SU-DHL-6 (cell line): ENCODE data around the gene SERINC2.

ENCODE experiments used
- CTCF ChIP-seq: fragments of 200-600 bp; sonication (generic); IDR thresholded peaks from one replicate; pipeline ENCODE4 v1.5.1; 2017; ENCODE audit warnings: antibody characterized with exemption, mild to moderate bottlenecking, low read length, moderate library complexity; ENCODE audit not compliant: insufficient read depth, poor library complexity, severe bottlenecking
- EZH2phosphoT487 ChIP-seq: fragments of 200-600 bp; sonication (generic), shearing (Covaris generic); conservative IDR thresholded peaks from 2 replicates; pipeline ENCODE4 v1.6.1; 2018; ENCODE audit warnings: mild to moderate bottlenecking, antibody characterized with exemption, low read length, moderate library complexity, mixed read lengths

- TF ChIP-seq CTCF, result no peak
- TF ChIP-seq EZH2phosphoT487, result no peak
Measured at GRCh38 chr1:31383967-31384366, 29.0 kb upstream of the SERINC2 start.
